HG02884 (cell line): ENCODE measurements around the gene RIPOR2.

ENCODE experiments used
- ATAC-seq: cut with Tn5 transposase; IDR thresholded peaks from one replicate; pipeline ENCODE4 v1.9.1; 2021; ENCODE audit warnings: mild to moderate bottlenecking, moderate library complexity; ENCODE audit not compliant: unreplicated experiment

Gene RIPOR2

GRCh38 chr6:24909241-24910216 lies 26.2 kb downstream of the RIPOR2 start:
- no peak for ATAC-seq

DNA sequence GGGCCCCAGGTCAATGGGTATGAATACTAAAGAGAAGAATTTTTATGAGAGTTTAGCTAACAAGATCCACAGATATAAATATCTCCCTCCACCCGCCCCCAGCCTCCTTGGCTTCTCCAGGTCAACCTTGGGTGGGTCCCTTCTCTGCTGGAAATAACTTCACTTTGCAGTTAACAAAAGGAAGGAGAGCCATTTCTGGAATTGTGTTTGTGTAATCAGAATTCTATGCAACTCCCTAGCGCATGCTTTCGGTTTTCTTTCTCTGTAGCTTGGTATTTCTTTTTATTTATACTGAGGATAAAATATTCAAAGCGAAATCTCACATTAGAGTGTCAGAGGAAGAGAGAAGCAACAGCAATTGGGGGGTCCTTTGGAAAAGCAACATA lies 27.1 kb downstream of the RIPOR2 start:
- ATAC-seq, result no peak

DNA sequence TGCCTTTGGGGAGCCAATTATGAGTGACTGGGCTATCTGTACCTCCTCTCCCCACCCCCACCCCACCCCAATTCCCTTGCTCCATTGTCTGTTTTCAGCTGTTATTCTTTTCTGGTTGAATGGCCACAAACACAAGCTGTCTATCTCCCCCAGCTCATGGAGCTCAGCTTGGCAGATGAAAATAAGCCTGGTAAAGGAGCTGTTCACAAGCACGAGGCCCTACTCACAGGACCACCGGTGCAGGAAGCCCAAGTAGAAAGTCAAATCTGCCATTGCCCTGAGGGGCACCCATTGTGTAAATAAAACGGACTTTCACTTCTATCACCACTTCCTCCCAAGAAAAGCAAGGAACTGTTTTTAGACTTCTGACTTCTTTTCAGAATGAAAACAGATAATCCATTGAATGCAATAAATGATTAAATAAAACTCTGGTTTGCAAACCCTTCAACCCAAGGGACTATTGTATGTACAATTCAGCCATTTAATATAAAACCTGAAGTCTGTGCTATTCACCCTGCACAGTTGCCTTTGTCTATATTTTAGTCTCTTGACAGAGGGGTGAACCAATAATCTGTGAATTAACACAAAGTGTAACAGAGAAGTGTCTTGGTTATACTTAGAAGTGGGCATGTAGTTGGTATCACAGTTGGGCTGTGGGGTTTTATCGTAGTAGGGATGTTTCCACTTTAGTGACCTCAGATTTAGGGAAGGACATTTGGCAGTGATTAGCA lies 27.7 kb downstream of the RIPOR2 start:
- ATAC-seq, result no peak

GRCh38 chr6:24906314-24906713 lies 29.4 kb downstream of the RIPOR2 start:
- no peak for ATAC-seq

DNA sequence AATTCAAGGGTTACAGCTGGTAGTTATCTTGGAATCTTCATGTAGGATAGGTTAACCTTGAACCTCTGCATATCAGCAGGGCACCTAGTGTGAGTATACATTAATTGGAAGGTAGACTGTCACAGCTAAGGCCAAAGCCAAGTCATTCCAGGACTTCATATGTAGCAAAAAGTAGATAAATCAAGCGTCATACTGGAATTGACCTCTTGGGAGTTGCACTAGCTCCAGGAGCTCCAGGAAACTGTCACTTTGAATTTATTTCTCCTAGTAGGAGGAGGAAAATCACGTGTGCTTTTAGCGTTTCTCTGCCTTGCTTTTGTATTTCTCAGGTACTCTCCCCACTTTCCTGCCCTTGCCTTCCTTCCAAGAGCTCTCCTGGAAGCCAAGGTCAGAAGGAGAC lies 30.3 kb downstream of the RIPOR2 start:
- no peak for ATAC-seq

DNA sequence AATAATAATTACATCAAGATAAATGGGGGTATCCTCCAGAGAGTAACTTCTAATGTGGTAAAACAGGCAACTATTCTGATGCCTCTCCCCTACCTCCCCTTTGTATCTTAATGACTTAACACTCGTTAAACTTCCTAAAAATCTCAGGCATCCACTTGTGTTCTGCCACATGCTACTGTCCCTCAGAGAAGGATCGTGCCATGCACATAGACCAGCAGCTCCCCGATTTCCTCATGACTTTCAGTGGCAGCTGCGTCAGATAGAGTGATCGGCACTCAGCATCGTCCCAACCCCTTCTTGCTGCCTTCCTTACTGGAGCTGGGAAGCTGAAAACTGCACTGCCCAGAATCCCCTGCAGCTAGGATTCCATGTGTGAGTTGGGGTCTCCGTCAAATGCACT lies 32.1 kb downstream of the RIPOR2 start:
- no peak for ATAC-seq

DNA sequence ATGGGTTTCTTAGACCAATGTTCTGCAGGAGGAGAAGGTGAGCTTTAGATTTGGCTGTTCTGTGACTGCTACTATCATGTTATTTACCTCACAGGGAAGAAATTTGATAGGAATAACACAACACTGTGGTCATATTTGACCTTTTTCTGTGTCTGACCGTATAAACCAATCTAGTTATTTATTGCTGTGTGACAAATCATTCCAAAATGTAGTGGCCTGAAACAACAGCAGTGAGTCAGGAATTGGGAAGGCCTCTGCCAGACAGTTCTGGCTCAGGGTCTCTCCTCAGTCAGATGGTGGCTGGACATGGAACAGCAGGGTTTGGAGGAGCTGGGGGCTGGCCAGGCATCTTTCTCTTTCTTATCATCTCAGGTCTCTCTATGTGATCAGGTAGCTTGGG lies 33.0 kb downstream of the RIPOR2 start:
- ATAC-seq, result no peak

- ATAC-seq, result no peak
Measured at GRCh38 chr6:24901698-24902328, 33.9 kb downstream of the RIPOR2 start.

DNA sequence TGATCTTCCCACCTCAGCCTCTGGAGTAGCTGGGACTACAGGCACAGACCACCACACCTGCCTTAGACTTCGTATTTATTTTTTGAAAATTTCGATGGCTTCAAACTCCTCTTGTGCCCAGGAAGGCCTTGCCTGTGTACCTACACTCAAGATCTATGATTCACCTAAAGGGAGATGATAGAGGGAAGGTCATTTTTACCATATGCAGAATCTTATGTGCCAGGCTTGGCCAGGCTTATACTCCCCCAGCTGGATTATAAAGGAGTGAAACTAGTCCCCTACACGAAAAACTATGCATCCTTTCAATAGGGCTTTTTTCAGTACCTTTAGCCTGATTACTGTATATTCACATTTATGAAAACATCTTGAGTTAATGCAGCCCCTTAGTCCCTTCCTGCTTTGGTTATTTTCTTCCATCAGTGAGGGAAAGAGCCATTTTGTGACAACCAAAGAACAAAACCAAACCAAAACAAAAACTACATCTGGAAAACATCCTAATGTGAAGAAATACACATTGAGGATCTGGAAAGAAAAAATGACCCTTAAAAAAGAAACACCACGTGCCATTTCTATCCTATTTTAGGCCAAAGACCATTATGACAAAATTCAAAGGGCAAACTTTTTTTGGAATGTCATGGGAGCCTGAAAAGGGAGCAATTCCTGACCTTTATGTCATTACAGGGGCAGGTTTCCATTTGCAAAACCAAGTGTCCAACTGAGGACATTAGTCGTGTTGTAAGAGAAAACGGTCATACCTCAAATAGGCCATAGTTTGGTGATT lies 34.7 kb downstream of the RIPOR2 start:
- no peak for ATAC-seq

- ATAC-seq, result no peak
Measured at GRCh38 chr6:24899997-24900325, 35.8 kb downstream of the RIPOR2 start.

DNA sequence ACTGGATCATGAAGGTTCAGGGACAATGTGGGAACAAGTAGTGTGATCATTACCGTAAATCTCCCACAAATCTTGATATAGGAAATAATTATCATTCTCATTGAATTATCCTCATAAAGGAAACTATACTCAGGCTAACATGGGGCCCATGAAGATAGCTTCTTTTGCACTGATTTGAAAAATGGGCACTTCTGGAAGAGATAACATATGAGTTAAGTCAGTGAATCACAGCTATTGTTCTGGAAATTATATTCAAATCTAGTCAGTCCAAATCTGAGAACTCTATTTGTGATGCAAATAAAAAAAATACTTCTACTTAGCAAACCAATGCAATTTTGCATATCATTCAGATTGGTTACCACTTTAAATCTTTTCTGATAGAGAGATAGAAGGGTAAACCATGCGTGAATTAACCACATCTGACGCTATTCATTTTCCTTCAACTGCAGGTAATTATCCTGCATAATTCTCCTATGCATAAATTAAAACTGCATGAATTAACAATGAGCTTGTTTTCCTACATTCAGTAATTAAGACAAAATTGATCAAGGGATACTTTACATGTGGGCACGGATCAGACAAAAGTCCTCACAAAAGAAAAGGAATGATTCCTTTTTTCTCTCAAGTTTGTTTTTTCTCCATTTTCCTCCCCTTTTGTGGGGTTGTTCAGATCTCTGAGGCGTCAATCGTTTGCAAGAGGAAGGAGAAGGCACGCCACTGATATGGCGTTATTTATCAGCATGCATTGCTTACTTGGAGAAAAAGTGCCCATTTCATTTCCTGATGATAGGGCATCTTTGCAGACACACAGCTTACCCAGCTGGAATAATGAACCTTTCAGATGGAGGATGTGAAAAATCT lies 36.4 kb downstream of the RIPOR2 start:
- ATAC-seq, result no peak

DNA sequence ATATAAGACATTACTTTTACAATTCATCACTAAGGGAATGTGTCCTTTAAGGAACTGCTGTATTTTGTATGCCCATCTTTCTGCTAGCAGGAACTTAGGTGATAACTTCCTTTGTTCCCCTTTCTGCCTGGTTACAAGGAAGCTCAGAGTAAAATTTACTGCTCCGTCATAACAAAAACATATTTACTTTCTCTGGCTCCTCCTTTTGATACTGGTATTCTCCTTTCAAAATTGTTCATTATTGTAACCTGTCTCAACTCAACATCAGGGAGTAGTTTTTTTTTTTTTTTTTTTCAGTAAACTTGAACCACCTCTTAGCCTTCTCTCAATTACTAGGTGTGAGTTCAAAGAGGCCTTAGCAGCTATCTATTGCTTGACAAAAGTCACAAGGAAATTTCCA lies 37.1 kb downstream of the RIPOR2 start:
- no peak for ATAC-seq

GRCh38 chr6:24897186-24897585 lies 38.6 kb downstream of the RIPOR2 start:
- no peak for ATAC-seq

DNA sequence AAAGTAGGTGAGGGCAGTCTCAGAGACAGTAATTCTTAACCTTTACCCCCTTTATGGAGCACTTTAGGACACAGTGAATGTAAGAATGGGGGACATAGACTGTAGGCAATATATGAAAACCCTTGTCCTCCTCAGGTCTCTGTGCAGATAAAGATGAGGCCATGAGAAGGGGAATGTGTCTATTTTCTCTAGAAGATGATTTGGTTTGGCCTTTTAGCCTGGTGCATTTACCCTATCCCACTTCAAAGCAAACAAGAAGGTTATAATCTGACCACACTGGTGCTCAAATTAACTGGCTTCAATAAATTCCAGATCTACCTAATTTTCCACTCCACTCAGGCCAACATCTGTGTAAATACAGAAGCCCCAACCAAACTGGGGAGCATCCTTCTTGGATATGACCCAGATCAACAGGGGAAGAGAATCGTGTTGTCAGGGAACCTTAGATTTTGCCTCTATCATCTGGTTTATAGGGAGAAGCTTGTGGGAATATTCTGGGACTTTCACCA lies 42.4 kb downstream of the RIPOR2 start:
- no peak for ATAC-seq

- no peak for ATAC-seq
Measured at GRCh38 chr6:24891004-24891403, 44.8 kb downstream of the RIPOR2 start.

GRCh38 chr6:24890471-24890870 lies 45.3 kb downstream of the RIPOR2 start:
- no peak for ATAC-seq

DNA sequence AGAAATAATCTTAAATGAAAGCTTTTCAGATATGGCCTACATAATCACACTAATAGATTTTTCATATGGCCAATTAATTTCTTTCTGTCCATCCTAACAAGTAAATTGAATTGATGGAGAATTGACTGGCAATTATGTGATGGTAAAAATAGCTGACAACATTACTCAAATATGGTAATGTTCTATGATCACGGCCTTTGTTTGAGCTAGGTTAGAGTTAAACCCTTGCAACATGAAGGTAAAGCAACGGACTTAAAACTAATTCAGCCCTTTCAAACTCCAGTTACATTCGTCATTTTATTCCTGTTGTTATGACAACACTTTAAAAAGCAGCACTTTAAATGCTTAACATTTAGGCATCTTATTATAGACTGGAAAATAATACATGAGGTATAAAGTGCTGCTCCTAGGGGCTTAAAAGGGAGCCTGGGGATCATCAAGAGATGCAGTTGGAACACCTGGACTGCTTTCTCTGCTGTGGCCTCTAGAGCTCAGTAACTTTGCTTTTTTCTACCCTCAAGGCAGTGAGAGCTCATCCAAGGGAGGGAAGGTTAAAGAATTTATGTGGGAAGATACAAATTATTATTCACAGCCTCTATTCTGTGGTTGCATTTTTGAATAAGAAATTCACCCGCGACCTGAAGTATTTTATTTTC lies 46.9 kb downstream of the RIPOR2 start:
- no peak for ATAC-seq

DNA sequence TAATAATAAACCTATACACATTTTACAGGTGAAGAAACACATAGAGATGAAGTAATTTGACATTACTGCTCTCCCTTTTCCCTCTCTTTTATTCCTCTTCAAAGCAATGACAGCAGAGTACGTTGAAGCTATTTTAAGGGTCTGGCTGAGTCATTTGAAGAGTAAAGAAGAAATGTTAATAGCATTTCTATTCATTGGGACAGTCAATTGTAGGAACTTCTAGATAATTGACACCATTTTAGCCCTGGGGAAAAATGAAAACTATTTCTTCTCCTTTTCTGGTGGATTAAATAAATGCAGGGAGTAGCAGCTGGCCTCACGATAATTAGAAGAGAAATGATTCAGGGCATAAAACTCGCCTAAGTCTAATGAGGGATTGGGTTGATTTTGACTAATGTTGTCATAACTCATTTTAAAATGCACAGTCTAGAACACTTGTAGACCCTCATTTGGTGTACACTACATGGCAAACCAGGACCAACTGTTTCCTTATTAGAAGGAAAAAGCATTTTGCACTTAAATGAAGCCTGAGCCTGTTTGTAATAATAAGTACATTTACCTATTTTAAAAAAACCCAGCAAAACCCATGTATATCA lies 48.1 kb downstream of the RIPOR2 start:
- ATAC-seq, result no peak

- ATAC-seq, result peak; percentile 55
Measured at GRCh38 chr6:24883618-24884017, 52.1 kb downstream of the RIPOR2 start.
